ENCODE measurements around the gene IFI44. TPM values are rescaled to one million over a fixed set of nuclear protein-coding genes. Genes with fewer than 3 reads are reported as not detected.

Gene IFI44
- total and polyA plus RNA-seq, 12 donors = 14.9 to 87.1 (median 34.0) TPM

DNA sequence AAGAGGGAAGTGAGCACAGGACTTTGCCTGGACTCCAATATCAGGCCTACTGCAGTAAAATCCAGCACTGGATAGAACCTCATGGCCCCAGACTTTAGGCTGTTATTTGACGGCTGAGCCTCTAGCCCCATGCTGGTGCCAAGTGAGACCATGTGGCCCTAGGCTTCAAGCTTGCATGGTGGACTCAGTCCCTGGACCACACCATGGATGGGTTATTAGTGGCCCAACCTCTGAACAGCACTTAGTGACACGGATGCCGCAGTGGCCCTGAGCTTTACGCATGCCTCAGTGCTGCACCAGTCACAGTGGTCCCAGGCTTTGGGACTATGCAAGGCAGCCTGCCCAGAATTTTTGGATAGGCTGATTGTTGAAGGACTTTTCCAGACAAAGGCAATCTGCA, 16.4 kb upstream of the IFI44 start:
- 93 to 100% (median 99%) methylated on average over 4 of the region's 4 CpGs; no CpG with 5 or more reads in 1 of the 4 donors for WGBS, 4 donors

DNA sequence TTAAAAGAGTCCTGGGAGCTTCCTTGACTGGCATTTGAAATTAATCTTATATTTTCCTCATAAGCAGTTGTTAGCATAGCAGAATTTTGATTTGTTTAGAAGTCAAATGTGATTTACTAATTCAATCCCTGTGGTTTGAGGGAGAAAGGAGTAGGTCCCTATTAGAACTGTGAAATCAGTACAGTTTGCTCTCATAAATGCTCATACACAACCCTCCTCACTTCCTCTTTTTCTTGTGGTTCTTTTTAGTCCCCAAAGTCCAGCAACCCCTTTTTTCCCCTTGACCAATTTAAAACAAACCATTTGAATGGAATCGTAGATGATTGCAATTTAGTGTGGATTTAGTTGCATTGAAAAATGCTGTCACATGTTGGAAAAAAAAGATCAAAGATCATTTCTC, 9.2 kb upstream of the IFI44 start:
- H3K4me1 ChIP-seq (replicated peaks in 1 of 2) = no peaks in the 10 kb centered on the region
- no peak for DNase-seq
- 79 to 94% (median 86%) methylated on average over 1 of the region's 1 CpG for WGBS, 4 donors
- H3K9me3 ChIP-seq (replicated peaks in 1 of 3) = no peaks in the 10 kb centered on the region
- H3K36me3 ChIP-seq (replicated peaks in 1 of 2) = no peaks in the 10 kb centered on the region
- no peak overlapping the region for H3K27ac ChIP-seq
- no peaks in the 10 kb centered on the region for H3K27me3 ChIP-seq
- TF ChIP-seq POLR2A (IDR thresholded peaks at IDR 0.05) = no peak
- TF ChIP-seq, protein P1, sequence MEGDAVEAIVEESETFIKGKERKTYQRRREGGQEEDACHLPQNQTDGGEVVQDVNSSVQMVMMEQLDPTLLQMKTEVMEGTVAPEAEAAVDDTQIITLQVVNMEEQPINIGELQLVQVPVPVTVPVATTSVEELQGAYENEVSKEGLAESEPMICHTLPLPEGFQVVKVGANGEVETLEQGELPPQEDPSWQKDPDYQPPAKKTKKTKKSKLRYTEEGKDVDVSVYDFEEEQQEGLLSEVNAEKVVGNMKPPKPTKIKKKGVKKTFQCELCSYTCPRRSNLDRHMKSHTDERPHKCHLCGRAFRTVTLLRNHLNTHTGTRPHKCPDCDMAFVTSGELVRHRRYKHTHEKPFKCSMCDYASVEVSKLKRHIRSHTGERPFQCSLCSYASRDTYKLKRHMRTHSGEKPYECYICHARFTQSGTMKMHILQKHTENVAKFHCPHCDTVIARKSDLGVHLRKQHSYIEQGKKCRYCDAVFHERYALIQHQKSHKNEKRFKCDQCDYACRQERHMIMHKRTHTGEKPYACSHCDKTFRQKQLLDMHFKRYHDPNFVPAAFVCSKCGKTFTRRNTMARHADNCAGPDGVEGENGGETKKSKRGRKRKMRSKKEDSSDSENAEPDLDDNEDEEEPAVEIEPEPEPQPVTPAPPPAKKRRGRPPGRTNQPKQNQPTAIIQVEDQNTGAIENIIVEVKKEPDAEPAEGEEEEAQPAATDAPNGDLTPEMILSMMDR (IDR thresholded peaks at IDR 0.05) = no peak
- intact Hi-C loops (cut with DNase I) = no loop called here
- H3K4me3 ChIP-seq = no peak overlapping the region

More for the DNA sequence above, 16.4 kb upstream of the IFI44 start:
- DNase-seq = no peak
- TF ChIP-seq, protein P1 (IDR thresholded peaks at IDR 0.05) = no peak
- no peaks in the 10 kb centered on the region for H3K4me1 ChIP-seq (replicated peaks in 1 of 2)
- no peaks in the 10 kb centered on the region for H3K36me3 ChIP-seq (replicated peaks in 1 of 2)
- no peak overlapping the region for H3K4me3 ChIP-seq
- H3K27me3 ChIP-seq = no peaks in the 10 kb centered on the region
- intact Hi-C loops (cut with DNase I) = no loop called here
- H3K9me3 ChIP-seq (replicated peaks in 1 of 3) = no peaks in the 10 kb centered on the region
- H3K27ac ChIP-seq = no peak overlapping the region

DNA sequence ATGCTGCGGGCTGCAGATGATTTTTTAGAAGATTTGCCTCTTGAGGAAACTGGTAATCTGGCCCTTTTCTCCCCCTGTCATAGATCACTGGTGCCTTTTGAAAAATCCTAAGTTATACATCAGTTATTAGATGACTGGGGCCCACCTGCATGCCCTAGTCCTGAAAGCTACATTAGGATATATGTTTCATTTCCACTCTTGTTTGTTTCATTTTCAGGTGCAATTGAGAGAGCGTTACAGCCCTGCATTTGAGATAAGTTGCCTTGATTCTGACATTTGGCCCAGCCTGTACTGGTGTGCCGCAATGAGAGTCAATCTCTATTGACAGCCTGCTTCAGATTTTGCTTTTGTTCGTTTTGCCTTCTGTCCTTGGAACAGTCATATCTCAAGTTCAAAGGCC, 8.1 kb upstream of the IFI44 start:
- WGBS, 4 donors = 87 to 92% (median 90%) methylated on average over 4 of the region's 4 CpGs
- no peaks in the 10 kb centered on the region for H3K4me1 ChIP-seq (replicated peaks in 1 of 2)
- no peak overlapping the region for H3K4me3 ChIP-seq
- H3K36me3 ChIP-seq (replicated peaks in 1 of 2) = no peaks in the 10 kb centered on the region
- no peaks in the 10 kb centered on the region for H3K9me3 ChIP-seq (replicated peaks in 1 of 3)
- DNase-seq = no peak
- H3K27ac ChIP-seq = no peak overlapping the region
- H3K27me3 ChIP-seq = no peaks in the 10 kb centered on the region
- TF ChIP-seq POLR2A (IDR thresholded peaks at IDR 0.05) = no peak
- TF ChIP-seq, protein P1 (IDR thresholded peaks at IDR 0.05) = no peak
- intact Hi-C loops (cut with DNase I) = no loop called here

DNA sequence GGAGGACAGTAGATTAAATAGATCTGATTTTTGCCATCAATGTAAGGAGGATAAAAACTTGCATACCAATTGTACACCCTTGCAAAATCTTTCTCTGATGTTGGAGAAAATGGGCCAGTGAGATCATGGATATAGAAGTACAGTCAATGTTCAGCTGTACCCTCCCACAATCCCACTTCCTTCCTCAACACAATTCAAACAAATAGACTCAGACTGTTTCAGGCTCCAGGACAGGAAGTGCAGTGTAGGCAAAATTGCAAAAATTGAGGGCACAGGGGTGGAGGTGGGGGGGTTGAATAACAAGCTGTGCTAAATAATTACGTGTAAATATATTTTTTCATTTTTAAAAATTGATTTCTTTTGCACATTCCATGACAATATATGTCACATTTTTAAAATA, 3.9 kb upstream of the IFI44 start:
- no peak for DNase-seq
- Histone ChIP-seq H3K36me3 (replicated peaks in 1 of 2) (no peaks in the 10 kb centered on the region), H3K27ac (peak overlapping the region in 1 of 5 donors; percentile 25), H3K4me1 (replicated peaks in 1 of 2) (peaks cover 0 to 9% of the 10 kb centered on the region in 2 donors), H3K4me3 (no peak overlapping the region), H3K9me3 (replicated peaks in 1 of 3) (no peaks in the 10 kb centered on the region), H3K27me3 (no peaks in the 10 kb centered on the region)
- WGBS, 4 donors = 55 to 62% (median 58%) methylated on average over 1 of the region's 1 CpG
- TF ChIP-seq, protein P1 (IDR thresholded peaks at IDR 0.05) = no peak
- no peak for TF ChIP-seq POLR2A (IDR thresholded peaks at IDR 0.05)
- intact Hi-C loops (cut with DNase I) = no loop called here

All from adrenal gland (tissue), 12 donors.